GM23338 (cell line): ENCODE results near the gene GBP2. TPM values are rescaled to one million over a fixed set of nuclear protein-coding genes. Genes with fewer than 3 reads are reported as not detected.

Source experiments
- ATAC-seq: fragments of 200-7000 bp; cut with Tn5 transposase; 3 replicates; pipeline ENCODE4 v1.9.1; 2020
- DNase-seq: peaks from one replicate; pipeline ENCODE4 v3.0.0-alpha.2; 2015; ENCODE audit warnings: low spot score
- H2AFZ ChIP-seq: fragments of 200-600 bp; sonication (generic); 2 replicates; pipeline ENCODE4 v1.8.0; 2016; ENCODE audit warnings: antibody characterized with exemption, mild to moderate bottlenecking, moderate library complexity
- H3F3A ChIP-seq: fragments of 200-600 bp; sonication (generic); replicated peaks from 2 replicates; pipeline ENCODE4 v1.8.0; 2017; ENCODE audit warnings: antibody characterized with exemption, mixed run types, low read depth
- H3K27ac ChIP-seq: fragments of 200-600 bp; sonication (generic); 2 replicates; pipeline ENCODE4 v1.6.1; 2016; ENCODE audit warnings: low read depth
- H3K27me3 ChIP-seq: fragments of 200-600 bp; sonication (generic); 2 replicates; pipeline ENCODE4 v1.8.0; 2016; ENCODE audit warnings: mild to moderate bottlenecking, mixed run types, moderate library complexity; ENCODE audit not compliant: insufficient read depth
- H3K36me3 ChIP-seq: fragments of 200-600 bp; sonication (generic); 2 replicates; pipeline ENCODE4 v1.8.0; 2016; ENCODE audit warnings: mild to moderate bottlenecking; ENCODE audit not compliant: insufficient read depth
- H3K4me1 ChIP-seq: fragments of 200-600 bp; sonication (generic); 2 replicates; pipeline ENCODE4 v1.8.0; 2016; ENCODE audit warnings: mild to moderate bottlenecking, moderate library complexity; ENCODE audit not compliant: insufficient read depth
- H3K4me2 ChIP-seq: fragments of 200-600 bp; sonication (generic); 2 replicates; pipeline ENCODE4 v1.7.1; 2017; ENCODE audit warnings: mixed run types
- H3K4me3 ChIP-seq: fragments of 200-600 bp; sonication (generic); 2 replicates; pipeline ENCODE4 v1.6.1; 2016; ENCODE audit warnings: mixed run types
- H3K79me2 ChIP-seq: fragments of 200-600 bp; sonication (generic); replicated peaks from 2 replicates; pipeline ENCODE4 v1.8.0; 2017; ENCODE audit warnings: mild to moderate bottlenecking; ENCODE audit not compliant: insufficient read depth
- H3K9me2 ChIP-seq: fragments of 200-600 bp; sonication (generic); 2 replicates; pipeline ENCODE4 v1.8.0; 2017; ENCODE audit not compliant: insufficient read depth
- H4K20me1 ChIP-seq: fragments of 200-600 bp; sonication (generic); replicated peaks from 2 replicates; pipeline ENCODE4 v1.8.0; 2017; ENCODE audit warnings: mild to moderate bottlenecking; ENCODE audit not compliant: insufficient read depth
- H3K27ac Mint-ChIP-seq: 2 replicates; pipeline ENCODE4 v1.8.0; 2020; ENCODE audit warnings: inconsistent platforms, mild to moderate bottlenecking, moderate library complexity, mixed read lengths
- H3K27me3 Mint-ChIP-seq: 3 replicates; pipeline ENCODE4 v1.8.0; 2022; ENCODE audit warnings: low read depth, mild to moderate bottlenecking, moderate library complexity, mixed read lengths, inconsistent platforms; ENCODE audit not compliant: insufficient read depth, poor library complexity
- H3K36me3 Mint-ChIP-seq: 3 replicates; pipeline ENCODE4 v1.8.0; 2021; ENCODE audit warnings: low read depth, mild to moderate bottlenecking, inconsistent platforms, moderate library complexity, mixed read lengths
- H3K4me1 Mint-ChIP-seq: 3 replicates; pipeline ENCODE4 v1.8.0; 2020; ENCODE audit warnings: mild to moderate bottlenecking, inconsistent platforms, mixed read lengths
- H3K4me3 Mint-ChIP-seq: 3 replicates; pipeline ENCODE4 v1.8.0; 2021; ENCODE audit warnings: moderate library complexity, mild to moderate bottlenecking, inconsistent platforms, mixed read lengths
- H3K9me3 Mint-ChIP-seq: 3 replicates; pipeline ENCODE4 v1.8.0; 2020; ENCODE audit warnings: moderate library complexity, mild to moderate bottlenecking, inconsistent platforms, mixed read lengths
- CREB1 ChIP-seq: fragments of 250-450 bp; sonication (Bioruptor Pico); IDR thresholded peaks from 2 replicates; pipeline ENCODE4 v1.5.0; 2020; ENCODE audit warnings: low read depth, mild to moderate bottlenecking, moderate library complexity
- NANOG ChIP-seq: IDR thresholded peaks from 2 replicates; pipeline ENCODE4 v1.6.1; 2016; ENCODE audit warnings: antibody characterized with exemption, borderline replicate concordance
- STAT1 ChIP-seq: IDR thresholded peaks from one replicate; pipeline ENCODE4 v1.6.1; 2016; ENCODE audit warnings: antibody characterized with exemption; ENCODE audit not compliant: unreplicated experiment
- ZNF114 ChIP-seq: fragments of 250-450 bp; sonication (Bioruptor Pico); IDR thresholded peaks from 2 replicates; pipeline ENCODE4 v1.5.0; 2020; ENCODE audit warnings: mild to moderate bottlenecking, moderate library complexity
- polyA plus RNA-seq: library from polyadenylated mRNA; unstranded; fragments of >200 nt; fragmentation: Nextera tagmentation; extraction: Ambion mirVana; gene quantifications from 2 replicates; pipeline ENCODE4 v1.2.1, GENCODE V29; 2016
- total RNA-seq: library from RNA; depleted of rRNA; stranded (reverse); fragments of >200 nt; shearing (Covaris generic); gene quantifications from 2 replicates; pipeline ENCODE4 v1.2.3, GENCODE V29; 2014
- TF ChIP-seq, protein P1 (sequence below): IDR thresholded peaks from one replicate; pipeline ENCODE4 v1.6.1; 2018; ENCODE audit warnings: antibody characterized with exemption; ENCODE audit not compliant: unreplicated experiment
- TF ChIP-seq, protein P2 (sequence below): fragments of 250-450 bp; sonication (Bioruptor Pico); IDR thresholded peaks from 2 replicates; pipeline ENCODE4 v1.5.0; 2020; ENCODE audit warnings: mild to moderate bottlenecking, moderate library complexity

The GBP2 gene
- total and polyA plus RNA-seq, 2 experiments from 2014 or later: not detected

DNA sequence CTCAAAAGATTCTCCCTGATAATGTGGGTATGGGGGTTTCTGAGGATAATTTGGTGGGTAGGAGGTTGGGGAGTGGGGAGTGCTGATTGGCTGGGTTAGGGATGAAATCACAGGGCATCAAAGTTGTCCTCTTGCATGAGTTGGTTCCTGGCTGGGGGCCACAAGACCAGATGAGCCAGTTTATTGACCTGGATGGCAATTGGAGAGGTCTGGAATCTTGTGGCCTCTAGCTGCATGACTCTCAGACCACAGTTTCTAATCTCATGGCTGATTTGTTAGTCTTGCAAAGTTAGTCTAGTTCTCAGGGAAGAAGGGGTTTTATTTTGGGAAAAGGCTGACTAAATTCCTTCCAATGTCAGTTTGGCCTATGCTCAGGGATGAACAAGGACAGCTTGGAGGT is 57.6 kb downstream of the GBP2 start:
- Histone ChIP-seq H3F3A (no peaks in the 10 kb centered on the region), H3K4me3 (no peak overlapping the region), H3K27me3 (no peaks in the 10 kb centered on the region), H2AFZ (no peak overlapping the region), H3K27ac (no peak overlapping the region), H4K20me1 (no peaks in the 10 kb centered on the region), H3K9me2 (no peaks in the 10 kb centered on the region), H3K36me3 (no peaks in the 10 kb centered on the region), H3K4me1 (no peaks in the 10 kb centered on the region), H3K79me2 (no peaks in the 10 kb centered on the region), H3K4me2 (no peak overlapping the region)
- ATAC-seq (no peak), DNase-seq (no peak)
- no peak for TF ChIP-seq STAT1
- no peak for TF ChIP-seq NANOG
- no peak for TF ChIP-seq ZNF114
- TF ChIP-seq, protein P1, sequence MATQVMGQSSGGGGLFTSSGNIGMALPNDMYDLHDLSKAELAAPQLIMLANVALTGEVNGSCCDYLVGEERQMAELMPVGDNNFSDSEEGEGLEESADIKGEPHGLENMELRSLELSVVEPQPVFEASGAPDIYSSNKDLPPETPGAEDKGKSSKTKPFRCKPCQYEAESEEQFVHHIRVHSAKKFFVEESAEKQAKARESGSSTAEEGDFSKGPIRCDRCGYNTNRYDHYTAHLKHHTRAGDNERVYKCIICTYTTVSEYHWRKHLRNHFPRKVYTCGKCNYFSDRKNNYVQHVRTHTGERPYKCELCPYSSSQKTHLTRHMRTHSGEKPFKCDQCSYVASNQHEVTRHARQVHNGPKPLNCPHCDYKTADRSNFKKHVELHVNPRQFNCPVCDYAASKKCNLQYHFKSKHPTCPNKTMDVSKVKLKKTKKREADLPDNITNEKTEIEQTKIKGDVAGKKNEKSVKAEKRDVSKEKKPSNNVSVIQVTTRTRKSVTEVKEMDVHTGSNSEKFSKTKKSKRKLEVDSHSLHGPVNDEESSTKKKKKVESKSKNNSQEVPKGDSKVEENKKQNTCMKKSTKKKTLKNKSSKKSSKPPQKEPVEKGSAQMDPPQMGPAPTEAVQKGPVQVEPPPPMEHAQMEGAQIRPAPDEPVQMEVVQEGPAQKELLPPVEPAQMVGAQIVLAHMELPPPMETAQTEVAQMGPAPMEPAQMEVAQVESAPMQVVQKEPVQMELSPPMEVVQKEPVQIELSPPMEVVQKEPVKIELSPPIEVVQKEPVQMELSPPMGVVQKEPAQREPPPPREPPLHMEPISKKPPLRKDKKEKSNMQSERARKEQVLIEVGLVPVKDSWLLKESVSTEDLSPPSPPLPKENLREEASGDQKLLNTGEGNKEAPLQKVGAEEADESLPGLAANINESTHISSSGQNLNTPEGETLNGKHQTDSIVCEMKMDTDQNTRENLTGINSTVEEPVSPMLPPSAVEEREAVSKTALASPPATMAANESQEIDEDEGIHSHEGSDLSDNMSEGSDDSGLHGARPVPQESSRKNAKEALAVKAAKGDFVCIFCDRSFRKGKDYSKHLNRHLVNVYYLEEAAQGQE: no peak
- TF ChIP-seq, protein P2, sequence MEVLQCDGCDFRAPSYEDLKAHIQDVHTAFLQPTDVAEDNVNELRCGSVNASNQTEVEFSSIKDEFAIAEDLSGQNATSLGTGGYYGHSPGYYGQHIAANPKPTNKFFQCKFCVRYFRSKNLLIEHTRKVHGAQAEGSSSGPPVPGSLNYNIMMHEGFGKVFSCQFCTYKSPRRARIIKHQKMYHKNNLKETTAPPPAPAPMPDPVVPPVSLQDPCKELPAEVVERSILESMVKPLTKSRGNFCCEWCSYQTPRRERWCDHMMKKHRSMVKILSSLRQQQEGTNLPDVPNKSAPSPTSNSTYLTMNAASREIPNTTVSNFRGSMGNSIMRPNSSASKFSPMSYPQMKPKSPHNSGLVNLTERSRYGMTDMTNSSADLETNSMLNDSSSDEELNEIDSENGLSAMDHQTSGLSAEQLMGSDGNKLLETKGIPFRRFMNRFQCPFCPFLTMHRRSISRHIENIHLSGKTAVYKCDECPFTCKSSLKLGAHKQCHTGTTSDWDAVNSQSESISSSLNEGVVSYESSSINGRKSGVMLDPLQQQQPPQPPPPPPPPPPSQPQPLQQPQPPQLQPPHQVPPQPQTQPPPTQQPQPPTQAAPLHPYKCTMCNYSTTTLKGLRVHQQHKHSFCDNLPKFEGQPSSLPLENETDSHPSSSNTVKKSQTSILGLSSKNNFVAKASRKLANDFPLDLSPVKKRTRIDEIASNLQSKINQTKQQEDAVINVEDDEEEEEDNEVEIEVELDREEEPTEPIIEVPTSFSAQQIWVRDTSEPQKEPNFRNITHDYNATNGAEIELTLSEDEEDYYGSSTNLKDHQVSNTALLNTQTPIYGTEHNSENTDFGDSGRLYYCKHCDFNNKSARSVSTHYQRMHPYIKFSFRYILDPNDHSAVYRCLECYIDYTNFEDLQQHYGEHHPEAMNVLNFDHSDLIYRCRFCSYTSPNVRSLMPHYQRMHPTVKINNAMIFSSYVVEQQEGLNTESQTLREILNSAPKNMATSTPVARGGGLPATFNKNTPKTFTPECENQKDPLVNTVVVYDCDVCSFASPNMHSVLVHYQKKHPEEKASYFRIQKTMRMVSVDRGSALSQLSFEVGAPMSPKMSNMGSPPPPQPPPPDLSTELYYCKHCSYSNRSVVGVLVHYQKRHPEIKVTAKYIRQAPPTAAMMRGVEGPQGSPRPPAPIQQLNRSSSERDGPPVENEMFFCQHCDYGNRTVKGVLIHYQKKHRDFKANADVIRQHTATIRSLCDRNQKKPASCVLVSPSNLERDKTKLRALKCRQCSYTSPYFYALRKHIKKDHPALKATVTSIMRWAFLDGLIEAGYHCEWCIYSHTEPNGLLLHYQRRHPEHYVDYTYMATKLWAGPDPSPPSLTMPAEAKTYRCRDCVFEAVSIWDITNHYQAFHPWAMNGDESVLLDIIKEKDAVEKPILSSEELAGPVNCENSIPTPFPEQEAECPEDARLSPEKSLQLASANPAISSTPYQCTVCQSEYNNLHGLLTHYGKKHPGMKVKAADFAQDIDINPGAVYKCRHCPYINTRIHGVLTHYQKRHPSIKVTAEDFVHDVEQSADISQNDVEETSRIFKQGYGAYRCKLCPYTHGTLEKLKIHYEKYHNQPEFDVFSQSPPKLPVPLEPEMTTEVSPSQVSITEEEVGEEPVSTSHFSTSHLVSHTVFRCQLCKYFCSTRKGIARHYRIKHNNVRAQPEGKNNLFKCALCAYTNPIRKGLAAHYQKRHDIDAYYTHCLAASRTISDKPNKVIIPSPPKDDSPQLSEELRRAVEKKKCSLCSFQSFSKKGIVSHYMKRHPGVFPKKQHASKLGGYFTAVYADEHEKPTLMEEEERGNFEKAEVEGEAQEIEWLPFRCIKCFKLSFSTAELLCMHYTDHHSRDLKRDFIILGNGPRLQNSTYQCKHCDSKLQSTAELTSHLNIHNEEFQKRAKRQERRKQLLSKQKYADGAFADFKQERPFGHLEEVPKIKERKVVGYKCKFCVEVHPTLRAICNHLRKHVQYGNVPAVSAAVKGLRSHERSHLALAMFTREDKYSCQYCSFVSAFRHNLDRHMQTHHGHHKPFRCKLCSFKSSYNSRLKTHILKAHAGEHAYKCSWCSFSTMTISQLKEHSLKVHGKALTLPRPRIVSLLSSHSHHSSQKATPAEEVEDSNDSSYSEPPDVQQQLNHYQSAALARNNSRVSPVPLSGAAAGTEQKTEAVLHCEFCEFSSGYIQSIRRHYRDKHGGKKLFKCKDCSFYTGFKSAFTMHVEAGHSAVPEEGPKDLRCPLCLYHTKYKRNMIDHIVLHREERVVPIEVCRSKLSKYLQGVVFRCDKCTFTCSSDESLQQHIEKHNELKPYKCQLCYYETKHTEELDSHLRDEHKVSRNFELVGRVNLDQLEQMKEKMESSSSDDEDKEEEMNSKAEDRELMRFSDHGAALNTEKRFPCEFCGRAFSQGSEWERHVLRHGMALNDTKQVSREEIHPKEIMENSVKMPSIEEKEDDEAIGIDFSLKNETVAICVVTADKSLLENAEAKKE (CRISPR knock-in tag): no peak
- TF ChIP-seq CREB1 (CRISPR knock-in tag): no peak
- H3K4me3 Mint-ChIP-seq: no peak overlapping the region
- H3K9me3 Mint-ChIP-seq: no peaks in the 10 kb centered on the region
- peaks cover 4% of the 10 kb centered on the region for H3K27me3 Mint-ChIP-seq
- no peaks in the 10 kb centered on the region for H3K4me1 Mint-ChIP-seq
- no peak overlapping the region for H3K27ac Mint-ChIP-seq
- no peaks in the 10 kb centered on the region for H3K36me3 Mint-ChIP-seq
